Measurements from ENCODE around the gene TRIM33. TPM values are rescaled to one million over a fixed set of nuclear protein-coding genes. Genes with fewer than 3 reads are reported as not detected.
A peak's percentile ranks its signal among the peaks of the same experiment; 100 is the strongest.

The TRIM33 gene
- total RNA-seq, 1 donor from 2014 or later, result 29.1 TPM

DNA sequence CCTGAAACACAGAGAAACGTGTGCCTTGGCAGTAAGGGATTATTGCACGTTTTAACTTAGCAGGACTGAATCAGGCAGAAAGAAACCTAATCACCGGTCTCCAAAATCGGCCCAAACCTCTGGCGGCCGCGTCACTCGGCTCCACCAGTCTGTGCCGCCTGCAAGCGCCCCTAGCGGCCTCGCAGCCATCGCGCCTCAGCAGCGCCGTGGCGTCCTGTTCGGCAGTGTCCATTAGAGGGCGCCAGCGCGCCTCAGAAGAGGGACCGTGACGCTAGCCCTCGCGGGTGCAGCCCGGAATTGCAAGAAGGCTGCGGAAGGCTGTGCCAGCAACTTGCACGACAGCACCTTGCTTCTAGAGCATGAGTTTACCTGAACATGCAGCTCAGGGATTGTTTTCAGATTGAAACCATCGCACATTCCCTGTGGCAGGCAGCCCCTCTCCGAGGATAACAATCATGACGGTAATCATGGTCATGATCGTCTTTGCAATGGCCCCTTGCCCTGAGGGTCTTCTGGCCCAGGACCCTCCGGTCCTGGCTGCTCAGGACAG, 164.4 kb downstream of the TRIM33 start:
- peak; percentile 58 for DNase-seq (ENCODE audit: low read depth)
- H3K27me3 ChIP-seq (ENCODE audit: control insufficient read depth, insufficient read depth, low read length), result peaks cover 2% of the 10 kb centered on the region
- peak overlapping the region; percentile 42 for H3K4me3 ChIP-seq (ENCODE audit: low read depth, low read length)
- H3K36me3 ChIP-seq (ENCODE audit: control insufficient read depth, insufficient read depth, low read length), result no peaks in the 10 kb centered on the region
- TF ChIP-seq, protein P1, sequence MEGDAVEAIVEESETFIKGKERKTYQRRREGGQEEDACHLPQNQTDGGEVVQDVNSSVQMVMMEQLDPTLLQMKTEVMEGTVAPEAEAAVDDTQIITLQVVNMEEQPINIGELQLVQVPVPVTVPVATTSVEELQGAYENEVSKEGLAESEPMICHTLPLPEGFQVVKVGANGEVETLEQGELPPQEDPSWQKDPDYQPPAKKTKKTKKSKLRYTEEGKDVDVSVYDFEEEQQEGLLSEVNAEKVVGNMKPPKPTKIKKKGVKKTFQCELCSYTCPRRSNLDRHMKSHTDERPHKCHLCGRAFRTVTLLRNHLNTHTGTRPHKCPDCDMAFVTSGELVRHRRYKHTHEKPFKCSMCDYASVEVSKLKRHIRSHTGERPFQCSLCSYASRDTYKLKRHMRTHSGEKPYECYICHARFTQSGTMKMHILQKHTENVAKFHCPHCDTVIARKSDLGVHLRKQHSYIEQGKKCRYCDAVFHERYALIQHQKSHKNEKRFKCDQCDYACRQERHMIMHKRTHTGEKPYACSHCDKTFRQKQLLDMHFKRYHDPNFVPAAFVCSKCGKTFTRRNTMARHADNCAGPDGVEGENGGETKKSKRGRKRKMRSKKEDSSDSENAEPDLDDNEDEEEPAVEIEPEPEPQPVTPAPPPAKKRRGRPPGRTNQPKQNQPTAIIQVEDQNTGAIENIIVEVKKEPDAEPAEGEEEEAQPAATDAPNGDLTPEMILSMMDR (IDR thresholded peaks at IDR 0.05; ENCODE audit: insufficient read depth, low read length, poor library complexity, severe bottlenecking), result peak; percentile 100

DNA sequence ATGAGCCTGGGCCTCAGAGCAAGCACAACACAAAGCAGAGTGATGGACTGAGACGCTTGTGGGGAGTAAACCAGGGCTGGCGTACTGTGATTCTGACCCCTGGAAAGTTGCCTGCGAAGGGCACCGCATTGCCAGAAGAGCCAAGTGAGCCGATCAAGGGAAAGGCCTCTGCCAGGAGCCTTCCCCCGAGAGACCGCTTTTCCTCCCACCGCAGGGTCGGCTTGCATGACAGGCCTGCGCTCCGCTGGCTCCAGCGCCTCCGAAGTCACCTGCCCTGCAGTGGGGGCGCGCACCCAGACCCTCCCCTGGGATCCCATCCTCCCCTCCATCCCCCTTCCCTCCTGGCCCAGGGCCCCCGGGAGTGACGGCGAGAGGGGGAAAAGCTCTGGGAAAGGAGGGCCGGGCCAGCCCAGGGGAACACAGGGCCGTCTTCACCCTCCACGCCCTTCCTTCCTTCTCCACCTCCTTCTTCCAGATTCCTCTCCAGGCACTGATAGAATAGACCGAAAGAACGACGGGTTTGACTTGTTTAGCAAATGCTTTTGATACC, 165.0 kb downstream of the TRIM33 start:
- Histone ChIP-seq H3K36me3 (ENCODE audit: control insufficient read depth, insufficient read depth, low read length) (no peaks in the 10 kb centered on the region), H3K27me3 (ENCODE audit: control insufficient read depth, insufficient read depth, low read length) (peaks cover 2% of the 10 kb centered on the region), H3K4me3 (ENCODE audit: low read depth, low read length) (peak overlapping the region; percentile 42)
- TF ChIP-seq, protein P1 (IDR thresholded peaks at IDR 0.05; ENCODE audit: insufficient read depth, low read length, poor library complexity, severe bottlenecking), result no peak
- DNase-seq (ENCODE audit: low read depth), result no peak

DNA sequence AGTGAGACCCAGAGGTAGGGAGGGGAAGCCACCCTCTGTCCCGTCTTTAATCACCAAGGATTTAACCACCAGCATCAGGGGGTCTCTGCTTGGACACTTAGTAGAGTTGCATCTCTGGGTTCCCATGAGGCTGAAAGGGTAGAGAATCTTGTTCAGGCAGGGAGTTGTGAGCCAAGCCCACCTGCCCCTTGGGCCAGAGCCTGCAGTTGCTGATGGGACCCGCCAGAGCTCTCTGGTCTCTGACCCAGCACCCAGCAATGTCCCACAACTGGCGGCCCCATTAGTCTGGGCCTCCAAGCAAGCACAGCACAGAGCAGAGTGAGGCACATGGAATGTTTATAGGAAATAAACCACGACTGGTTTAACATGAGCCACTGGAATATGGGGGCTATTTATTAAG, 166.3 kb downstream of the TRIM33 start:
- no peaks in the 10 kb centered on the region for H3K36me3 ChIP-seq (ENCODE audit: control insufficient read depth, insufficient read depth, low read length)
- peaks cover 2% of the 10 kb centered on the region for H3K27me3 ChIP-seq (ENCODE audit: control insufficient read depth, insufficient read depth, low read length)
- no peak for DNase-seq (ENCODE audit: low read depth)
- no peak overlapping the region for H3K4me3 ChIP-seq (ENCODE audit: low read depth, low read length)
- TF ChIP-seq, protein P1 (IDR thresholded peaks at IDR 0.05; ENCODE audit: insufficient read depth, low read length, poor library complexity, severe bottlenecking), result no peak

Other genes with a start within 250 kb of the TRIM33 start
- 58.1 and 58.4 TPM in 2 replicates for gene BCAS2, start 70.4 kb upstream of the TRIM33 start, total RNA-seq
- gene DENND2C, start 158.8 kb upstream of the TRIM33 start, total RNA-seq, result 0.84 and 1.3 TPM in 2 replicates
- gene AMPD1, start 184.3 kb upstream of the TRIM33 start, total RNA-seq, result 0.07 TPM in 1 of 2 replicates, not detected in the other
- gene NRAS, start 205.6 kb upstream of the TRIM33 start, total RNA-seq, result 74.3 and 85.1 TPM in 2 replicates
- 654 and 1,426 TPM in 2 replicates for gene CSDE1, start 246.8 kb upstream of the TRIM33 start, total RNA-seq